ENCODE data around the gene FLRT1. TPM values are rescaled to one million over a fixed set of nuclear protein-coding genes. Genes with fewer than 3 reads are reported as not detected.
"Not testable (repeated sequence)": the region's sequence is repeated elsewhere in the genome, so short reads cannot be mapped to it uniquely, and the experiment has no call there.

Gene FLRT1
- total RNA-seq, 1 donor from 2014 or later, result 0.52 TPM

GRCh38 chr11:64044730-64045393 lies 9.1 kb downstream of the FLRT1 start:
- H3K27me3 ChIP-seq (ENCODE audit: control insufficient read depth in 3 of 3, insufficient read depth in 3 of 3, low read length in 3 of 3), result no peaks in the 10 kb centered on the region
- H3K4me3 ChIP-seq (ENCODE audit: low read length in 3 of 3), result no peak overlapping the region
- no peaks in the 10 kb centered on the region for H3K36me3 ChIP-seq (ENCODE audit: control insufficient read depth in 3 of 3, insufficient read depth in 3 of 3, low read length in 3 of 3)
- H3K9ac ChIP-seq (ENCODE audit: low read depth in 1 of 3, low read length in 3 of 3), result no peak overlapping the region
- H3K27ac ChIP-seq (ENCODE audit: low read depth, low read length), result no peak overlapping the region
- peaks cover 5 to 23% (median 17%) of the 10 kb centered on the region in 3 donors for H3K4me1 ChIP-seq (ENCODE audit: control insufficient read depth in 3 of 3, insufficient read depth in 3 of 3, low read length in 3 of 3)
- H3K9me3 ChIP-seq (ENCODE audit: control insufficient read depth in 3 of 3, low read length in 3 of 3), result no peaks in the 10 kb centered on the region

- Histone ChIP-seq H3K9ac (ENCODE audit: low read depth in 1 of 3, low read length in 3 of 3) (no peak overlapping the region), H3K4me1 (ENCODE audit: control insufficient read depth in 3 of 3, insufficient read depth in 3 of 3, low read length in 3 of 3) (peaks cover 5 to 23% (median 17%) of the 10 kb centered on the region in 3 donors), H3K27me3 (ENCODE audit: control insufficient read depth in 3 of 3, insufficient read depth in 3 of 3, low read length in 3 of 3) (no peaks in the 10 kb centered on the region), H3K4me3 (ENCODE audit: low read length in 3 of 3) (no peak overlapping the region), H3K27ac (ENCODE audit: low read depth, low read length) (no peak overlapping the region), H3K36me3 (ENCODE audit: control insufficient read depth in 3 of 3, insufficient read depth in 3 of 3, low read length in 3 of 3) (no peaks in the 10 kb centered on the region), H3K9me3 (ENCODE audit: control insufficient read depth in 3 of 3, low read length in 3 of 3) (no peaks in the 10 kb centered on the region)
Observed at GRCh38 chr11:64045700-64046099, 10.0 kb downstream of the FLRT1 start.

- not testable (repeated sequence) for H3K9me3 ChIP-seq (ENCODE audit: control insufficient read depth in 3 of 3, low read length in 3 of 3); H3K27me3 ChIP-seq (ENCODE audit: control insufficient read depth in 3 of 3, insufficient read depth in 3 of 3, low read length in 3 of 3); H3K9ac ChIP-seq (ENCODE audit: low read depth in 1 of 3, low read length in 3 of 3); H3K4me3 ChIP-seq (ENCODE audit: low read length in 3 of 3); H3K27ac ChIP-seq (ENCODE audit: low read depth, low read length); H3K36me3 ChIP-seq (ENCODE audit: control insufficient read depth in 3 of 3, insufficient read depth in 3 of 3, low read length in 3 of 3)
- peaks cover 5 to 29% (median 17%) of the 10 kb centered on the region in 3 donors for H3K4me1 ChIP-seq (ENCODE audit: control insufficient read depth in 3 of 3, insufficient read depth in 3 of 3, low read length in 3 of 3)
Observed at GRCh38 chr11:64047373-64047772, 11.6 kb downstream of the FLRT1 start.

GRCh38 chr11:64048042-64048854 lies 12.5 kb downstream of the FLRT1 start:
- Histone ChIP-seq H3K9me3 (ENCODE audit: control insufficient read depth in 3 of 3, low read length in 3 of 3) (no peaks in the 10 kb centered on the region), H3K9ac (ENCODE audit: low read depth in 1 of 3, low read length in 3 of 3) (peak overlapping the region in 1 of 3 donors; percentile 68), H3K36me3 (ENCODE audit: control insufficient read depth in 3 of 3, insufficient read depth in 3 of 3, low read length in 3 of 3) (no peaks in the 10 kb centered on the region)

GRCh38 chr11:64049509-64049908 lies 13.8 kb downstream of the FLRT1 start:
- H3K27ac ChIP-seq (ENCODE audit: low read depth, low read length), result no peak overlapping the region
- H3K27me3 ChIP-seq (ENCODE audit: control insufficient read depth in 3 of 3, insufficient read depth in 3 of 3, low read length in 3 of 3), result no peaks in the 10 kb centered on the region
- no peaks in the 10 kb centered on the region for H3K9me3 ChIP-seq (ENCODE audit: control insufficient read depth in 3 of 3, low read length in 3 of 3)
- no peaks in the 10 kb centered on the region for H3K36me3 ChIP-seq (ENCODE audit: control insufficient read depth in 3 of 3, insufficient read depth in 3 of 3, low read length in 3 of 3)
- peaks cover 5 to 31% (median 14%) of the 10 kb centered on the region in 3 donors for H3K4me1 ChIP-seq (ENCODE audit: control insufficient read depth in 3 of 3, insufficient read depth in 3 of 3, low read length in 3 of 3)
- no peak overlapping the region for H3K9ac ChIP-seq (ENCODE audit: low read depth in 1 of 3, low read length in 3 of 3)
- no peak overlapping the region for H3K4me3 ChIP-seq (ENCODE audit: low read length in 3 of 3)

More at GRCh38 chr11:64048042-64048854, 12.5 kb downstream of the FLRT1 start:
- Histone ChIP-seq H3K4me3 (ENCODE audit: low read length in 3 of 3) (no peak overlapping the region), H3K4me1 (ENCODE audit: control insufficient read depth in 3 of 3, insufficient read depth in 3 of 3, low read length in 3 of 3) (peaks cover 5 to 24% (median 17%) of the 10 kb centered on the region in 3 donors), H3K27me3 (ENCODE audit: control insufficient read depth in 3 of 3, insufficient read depth in 3 of 3, low read length in 3 of 3) (no peaks in the 10 kb centered on the region), H3K27ac (ENCODE audit: low read depth, low read length) (peak overlapping the region; percentile 54)

- no peak overlapping the region for H3K4me3 ChIP-seq (ENCODE audit: low read length in 3 of 3)
- no peak overlapping the region for H3K9ac ChIP-seq (ENCODE audit: low read depth in 1 of 3, low read length in 3 of 3)
- H3K4me1 ChIP-seq (ENCODE audit: control insufficient read depth in 3 of 3, insufficient read depth in 3 of 3, low read length in 3 of 3), result peaks cover 5 to 43% (median 18%) of the 10 kb centered on the region in 3 donors
Observed at GRCh38 chr11:64051297-64051696, 15.6 kb downstream of the FLRT1 start.

GRCh38 chr11:64052436-64052835 lies 16.7 kb downstream of the FLRT1 start:
- Histone ChIP-seq H3K4me1 (ENCODE audit: control insufficient read depth in 3 of 3, insufficient read depth in 3 of 3, low read length in 3 of 3) (peaks cover 5 to 55% (median 25%) of the 10 kb centered on the region in 3 donors), H3K4me3 (ENCODE audit: low read length in 3 of 3) (no peak overlapping the region), H3K36me3 (ENCODE audit: control insufficient read depth in 3 of 3, insufficient read depth in 3 of 3, low read length in 3 of 3) (no peaks in the 10 kb centered on the region), H3K27me3 (ENCODE audit: control insufficient read depth in 3 of 3, insufficient read depth in 3 of 3, low read length in 3 of 3) (no peaks in the 10 kb centered on the region), H3K27ac (ENCODE audit: low read depth, low read length) (no peak overlapping the region), H3K9ac (ENCODE audit: low read depth in 1 of 3, low read length in 3 of 3) (no peak overlapping the region), H3K9me3 (ENCODE audit: control insufficient read depth in 3 of 3, low read length in 3 of 3) (no peaks in the 10 kb centered on the region)

More at GRCh38 chr11:64051297-64051696, 15.6 kb downstream of the FLRT1 start:
- H3K27me3 ChIP-seq (ENCODE audit: control insufficient read depth in 3 of 3, insufficient read depth in 3 of 3, low read length in 3 of 3), result no peaks in the 10 kb centered on the region
- no peaks in the 10 kb centered on the region for H3K9me3 ChIP-seq (ENCODE audit: control insufficient read depth in 3 of 3, low read length in 3 of 3)
- no peaks in the 10 kb centered on the region for H3K36me3 ChIP-seq (ENCODE audit: control insufficient read depth in 3 of 3, insufficient read depth in 3 of 3, low read length in 3 of 3)
- H3K27ac ChIP-seq (ENCODE audit: low read depth, low read length), result no peak overlapping the region

- Histone ChIP-seq H3K4me3 (ENCODE audit: low read length in 3 of 3) (no peak overlapping the region), H3K36me3 (ENCODE audit: control insufficient read depth in 3 of 3, insufficient read depth in 3 of 3, low read length in 3 of 3) (no peaks in the 10 kb centered on the region), H3K9ac (ENCODE audit: low read depth in 1 of 3, low read length in 3 of 3) (no peak overlapping the region), H3K27ac (ENCODE audit: low read depth, low read length) (no peak overlapping the region), H3K4me1 (ENCODE audit: control insufficient read depth in 3 of 3, insufficient read depth in 3 of 3, low read length in 3 of 3) (peaks cover 4 to 57% (median 26%) of the 10 kb centered on the region in 3 donors), H3K9me3 (ENCODE audit: control insufficient read depth in 3 of 3, low read length in 3 of 3) (no peaks in the 10 kb centered on the region), H3K27me3 (ENCODE audit: control insufficient read depth in 3 of 3, insufficient read depth in 3 of 3, low read length in 3 of 3) (no peaks in the 10 kb centered on the region)
Observed at GRCh38 chr11:64052938-64053622, 17.3 kb downstream of the FLRT1 start.

- no peaks in the 10 kb centered on the region for H3K27me3 ChIP-seq (ENCODE audit: control insufficient read depth in 3 of 3, insufficient read depth in 3 of 3, low read length in 3 of 3)
- H3K36me3 ChIP-seq (ENCODE audit: control insufficient read depth in 3 of 3, insufficient read depth in 3 of 3, low read length in 3 of 3), result no peaks in the 10 kb centered on the region
- no peak overlapping the region for H3K4me3 ChIP-seq (ENCODE audit: low read length in 3 of 3)
- no peaks in the 10 kb centered on the region for H3K9me3 ChIP-seq (ENCODE audit: control insufficient read depth in 3 of 3, low read length in 3 of 3)
- H3K4me1 ChIP-seq (ENCODE audit: control insufficient read depth in 3 of 3, insufficient read depth in 3 of 3, low read length in 3 of 3), result peaks cover 0 to 57% (median 23%) of the 10 kb centered on the region in 3 donors
- H3K9ac ChIP-seq (ENCODE audit: low read depth in 1 of 3, low read length in 3 of 3), result no peak overlapping the region
- no peak overlapping the region for H3K27ac ChIP-seq (ENCODE audit: low read depth, low read length)
Observed at GRCh38 chr11:64053699-64054098, 18.0 kb downstream of the FLRT1 start.

Data from skeletal muscle tissue (tissue), 4 donors.